ENCODE measurements around the gene PDE6A. TPM values are rescaled to one million over a fixed set of nuclear protein-coding genes. Genes with fewer than 3 reads are reported as not detected.

Gene PDE6A
- total RNA-seq, 1 experiment from 2014 or later, result not detected

GRCh38 chr5:149894237-149894636 is 50.4 kb downstream of the PDE6A start:
- Histone ChIP-seq H3K23me2 (ENCODE audit: insufficient read length, low read depth, low read length, poor library complexity, severe bottlenecking) (peaks cover 2% of the 10 kb centered on the region), H4K20me1 (ENCODE audit: control insufficient read depth, insufficient read depth, insufficient read length) (no peaks in the 10 kb centered on the region), H2AFZ (ENCODE audit: low read length) (no peak overlapping the region), H2BK15ac (ENCODE audit: low read depth, low read length) (no peak overlapping the region), H2BK120ac (ENCODE audit: low read depth, low read length, poor library complexity, severe bottlenecking) (no peak overlapping the region), H3K9me3 (ENCODE audit: control insufficient read depth, low read depth, low read length) (no peaks in the 10 kb centered on the region), H4K5ac (ENCODE audit: insufficient read length, low read depth, low read length) (no peak overlapping the region), H2BK5ac (ENCODE audit: insufficient read length, low read length) (no peak overlapping the region), H4K91ac (ENCODE audit: insufficient read length, low read depth, low read length) (no peak overlapping the region), H3K9ac (ENCODE audit: extremely low read depth, insufficient read length, low read length) (no peak overlapping the region), H3K79me1 (ENCODE audit: insufficient read depth, low read depth, low read length, poor library complexity, severe bottlenecking) (no peaks in the 10 kb centered on the region), H3K56ac (ENCODE audit: insufficient read length, low read depth, low read length) (no peak overlapping the region), H3K4me1 (ENCODE audit: insufficient read depth, low read length) (no peaks in the 10 kb centered on the region), H3K18ac (ENCODE audit: insufficient read length, low read depth, low read length) (no peak overlapping the region), H2BK20ac (ENCODE audit: low read depth, low read length, poor library complexity, severe bottlenecking) (no peak overlapping the region), H4K8ac (replicated peaks; ENCODE audit: insufficient read length, low read depth, low read length) (no peak overlapping the region), H3K27ac (ENCODE audit: insufficient read length, low read depth, low read length) (no peak overlapping the region), H3K14ac (ENCODE audit: insufficient read depth, low read length) (no peak overlapping the region), H2BK12ac (ENCODE audit: insufficient read length, low read depth, low read length) (no peak overlapping the region), H3K27me3 (ENCODE audit: insufficient read depth, low read length) (no peaks in the 10 kb centered on the region), H3K79me2 (ENCODE audit: insufficient read depth, low read length) (no peaks in the 10 kb centered on the region), H3K4me2 (ENCODE audit: insufficient read depth, insufficient read length, low read length) (no peak overlapping the region), H3K23ac (ENCODE audit: insufficient read length, low read depth, low read length) (no peak overlapping the region), H2AK5ac (ENCODE audit: insufficient read length, low read length) (no peak overlapping the region), H3K4ac (ENCODE audit: low read depth, low read length) (no peak overlapping the region), H3T11ph (ENCODE audit: low read length) (no peak overlapping the region)
- no peak for DNase-seq
- Mint-ChIP-seq H3K27ac (no peak overlapping the region), H3K9me3 (no peaks in the 10 kb centered on the region), H3K27me3 (ENCODE audit: low read depth) (0 out of 2 replicates have a peak, but pooled peaks cover 2% of the 10 kb centered on the region), H3K36me3 (ENCODE audit: insufficient read depth in 1 of 3, low read depth in 3 of 3) (no peaks in the 10 kb centered on the region), H3K4me1 (no peaks in the 10 kb centered on the region), H3K4me3 (no peak overlapping the region)
- WGBS (ENCODE audit: extremely low coverage, insufficient read length, low lambda C conversion rate), result no CpG with 5 or more reads among the region's 1 CpG
- TF ChIP-seq, protein P1, sequence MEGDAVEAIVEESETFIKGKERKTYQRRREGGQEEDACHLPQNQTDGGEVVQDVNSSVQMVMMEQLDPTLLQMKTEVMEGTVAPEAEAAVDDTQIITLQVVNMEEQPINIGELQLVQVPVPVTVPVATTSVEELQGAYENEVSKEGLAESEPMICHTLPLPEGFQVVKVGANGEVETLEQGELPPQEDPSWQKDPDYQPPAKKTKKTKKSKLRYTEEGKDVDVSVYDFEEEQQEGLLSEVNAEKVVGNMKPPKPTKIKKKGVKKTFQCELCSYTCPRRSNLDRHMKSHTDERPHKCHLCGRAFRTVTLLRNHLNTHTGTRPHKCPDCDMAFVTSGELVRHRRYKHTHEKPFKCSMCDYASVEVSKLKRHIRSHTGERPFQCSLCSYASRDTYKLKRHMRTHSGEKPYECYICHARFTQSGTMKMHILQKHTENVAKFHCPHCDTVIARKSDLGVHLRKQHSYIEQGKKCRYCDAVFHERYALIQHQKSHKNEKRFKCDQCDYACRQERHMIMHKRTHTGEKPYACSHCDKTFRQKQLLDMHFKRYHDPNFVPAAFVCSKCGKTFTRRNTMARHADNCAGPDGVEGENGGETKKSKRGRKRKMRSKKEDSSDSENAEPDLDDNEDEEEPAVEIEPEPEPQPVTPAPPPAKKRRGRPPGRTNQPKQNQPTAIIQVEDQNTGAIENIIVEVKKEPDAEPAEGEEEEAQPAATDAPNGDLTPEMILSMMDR (conservative IDR thresholded peaks at IDR 0.05), result no peak
